Astrocyte of the spinal cord (primary cell): Measurements from ENCODE around the gene PALLD.

Experiments used
- DNase-seq: peaks from one replicate; pipeline ENCODE4 v3.0.0; 2011; ENCODE audit warnings: low read depth, low spot score
- H3K4me3 ChIP-seq: 2 replicates; pipeline ENCODE4 v1.5.1; 2011; ENCODE audit warnings: low read depth, mild to moderate bottlenecking, low read length, moderate library complexity
- CTCF ChIP-seq: IDR thresholded peaks from 2 replicates; pipeline ENCODE4 v1.5.1; 2012; ENCODE audit warnings: low read depth, mild to moderate bottlenecking, low read length, inconsistent platforms
- in situ Hi-C: cut with HindIII; loops from 2 replicates; pipeline ENCODE4 v1.10.0; 2017; ENCODE audit warnings: low sequenced_read_pairs

Gene PALLD

GRCh38 chr4:168664242-168664891 lies 167.5 kb downstream of the PALLD start:
- H3K4me3 ChIP-seq: no peak overlapping the region
- no peak for DNase-seq
- TF ChIP-seq CTCF: no peak
- in situ Hi-C loops: no loop called here

GRCh38 chr4:168666531-168666930 lies 169.7 kb downstream of the PALLD start:
- DNase-seq: peak; percentile 77
- in situ Hi-C loops: no loop called here
- TF ChIP-seq CTCF: no peak
- no peak overlapping the region for H3K4me3 ChIP-seq

GRCh38 chr4:168667376-168667775 lies 170.5 kb downstream of the PALLD start:
- TF ChIP-seq CTCF: no peak
- no peak overlapping the region for H3K4me3 ChIP-seq
- DNase-seq: no peak
- in situ Hi-C loops: no loop called here

GRCh38 chr4:168667921-168668320 lies 171.1 kb downstream of the PALLD start:
- DNase-seq: no peak
- H3K4me3 ChIP-seq: no peak overlapping the region
- in situ Hi-C loops: no loop called here
- TF ChIP-seq CTCF: no peak

GRCh38 chr4:168673476-168673875 lies 176.6 kb downstream of the PALLD start:
- no peak for DNase-seq
- in situ Hi-C loops: no loop called here
- H3K4me3 ChIP-seq: no peak overlapping the region
- no peak for TF ChIP-seq CTCF

GRCh38 chr4:168674077-168674747 lies 177.4 kb downstream of the PALLD start:
- TF ChIP-seq CTCF: no peak
- H3K4me3 ChIP-seq: no peak overlapping the region
- peak; percentile 58 for DNase-seq
- in situ Hi-C loops: no loop called here
